ENCODE measurements around the gene PHLDB2. TPM values are rescaled to one million over a fixed set of nuclear protein-coding genes. Genes with fewer than 3 reads are reported as not detected.

The PHLDB2 gene
- total and polyA plus RNA-seq, 2 of the 4 experiments (the other 2 are of a cell fraction), result 10.6 to 28.7 TPM

GRCh38 chr3:111944372-111944771, 85.3 kb downstream of the PHLDB2 start:
- no peak overlapping the region for H2AK9ac ChIP-seq (replicated peaks; ENCODE audit: low read depth, low read length, poor library complexity)
- intact Hi-C loops (cut with micrococcal nuclease) (no loop called here), dilution Hi-C loops (cut with HindIII; ENCODE audit: low sequenced_read_pairs, unreplicated experiment) (no loop called here), in situ Hi-C loops (cut with MboI; ENCODE audit: low sequenced_read_pairs) (no loop called here)
- H4K20me1 ChIP-seq (ENCODE audit: insufficient read depth, low read length), result no peaks in the 10 kb centered on the region
- WGBS, 2 experiments (ENCODE audit: extremely low coverage in 2 of 2, insufficient read length in 1 of 2), result no CpG with 5 or more reads among the region's 4 CpGs
- H2AK5ac ChIP-seq (ENCODE audit: low read depth, low read length), result no peak overlapping the region
- no peak overlapping the region for H3K27ac ChIP-seq (ENCODE audit: insufficient read depth, low read length)
- no peaks in the 10 kb centered on the region for H3K27me3 ChIP-seq (ENCODE audit: control insufficient read depth, insufficient read depth, low read length)
- H2BK120ac ChIP-seq (ENCODE audit: low read depth, low read length), result no peak overlapping the region
- ChIA-PET CTCF (no interaction called here), POLR2A (ENCODE audit: unreplicated experiment) (no interaction called here)
- no peak overlapping the region for H3K4me2 ChIP-seq (ENCODE audit: low read depth, low read length)
- H2BK15ac ChIP-seq (ENCODE audit: low read depth, low read length), result no peak overlapping the region
- H3K9ac ChIP-seq (ENCODE audit: low read depth, low read length), result no peak overlapping the region
- H3K79me1 ChIP-seq (ENCODE audit: low read depth in 1 of 2, low read length in 2 of 2), result no peaks in the 10 kb centered on the region
- ATAC-seq (ENCODE audit: low read depth) (no peak), DNase-seq (no peak)
- H4K91ac ChIP-seq (ENCODE audit: insufficient read depth, low read depth, low read length), result no peak overlapping the region
- H3K18ac ChIP-seq (ENCODE audit: low read depth, low read length), result no peak overlapping the region
- H2BK5ac ChIP-seq (ENCODE audit: low read depth, low read length, poor library complexity, severe bottlenecking), result no peak overlapping the region
- no peak overlapping the region for H2BK20ac ChIP-seq (ENCODE audit: low read depth, low read length)
- H3K56ac ChIP-seq (ENCODE audit: extremely low read depth, insufficient read depth, low read length), result no peak overlapping the region
- H3K9me3 ChIP-seq (ENCODE audit: control insufficient read depth, insufficient read depth, low read length), result no peaks in the 10 kb centered on the region
- no peak overlapping the region for H3K4ac ChIP-seq (ENCODE audit: low read depth, low read length)
- H3K4me1 ChIP-seq (ENCODE audit: control insufficient read depth, insufficient read depth, low read length), result peaks cover 7% of the 10 kb centered on the region; the same call in 1 of the 2 replicates
- peak; percentile 74 for TF ChIP-seq CEBPB (IDR thresholded peaks at IDR 0.05; ENCODE audit: low read depth, low read length)
- TF ChIP-seq USF2 (IDR thresholded peaks at IDR 0.05; ENCODE audit: low read depth, low read length), result no peak
- H4K8ac ChIP-seq (ENCODE audit: low read depth in 2 of 2, low read length in 2 of 2), result no peak overlapping the region
- H3K9me1 ChIP-seq (ENCODE audit: insufficient read depth, low read length), result peaks cover 4% of the 10 kb centered on the region; the same call in 1 of the 2 replicates
- BruUV-seq (replicated peaks), result no TSS peak
- H3K36me3 ChIP-seq (ENCODE audit: control insufficient read depth, insufficient read depth, low read length), result peaks cover 8% of the 10 kb centered on the region
- H3K23ac ChIP-seq (ENCODE audit: low read depth, low read length), result no peak overlapping the region
- no peak overlapping the region for H4K5ac ChIP-seq (ENCODE audit: low read depth, low read length)
- no peak overlapping the region for H3K14ac ChIP-seq (replicated peaks; ENCODE audit: low read depth, low read length)
- H3K4me3 ChIP-seq (ENCODE audit: insufficient read depth, low read depth, low read length), result no peak overlapping the region
- no peak overlapping the region for H2AFZ ChIP-seq (replicated peaks; ENCODE audit: low read length, poor library complexity)

Measured in IMR-90 (cell line).